HepG2 (cell line): ENCODE measurements around the gene PCDHGA2. TPM values are rescaled to one million over a fixed set of nuclear protein-coding genes. Genes with fewer than 3 reads are reported as not detected.
A peak's percentile ranks its signal among the peaks of the same experiment; 100 is the strongest.

ENCODE experiments used
- ATAC-seq: fragments of 200-7000 bp; cut with Tn5 transposase; 3 replicates; pipeline ENCODE4 v1.9.1; 2020; ENCODE audit warnings: mild to moderate bottlenecking, moderate library complexity
- BruUV-seq: library from RNA; stranded (reverse); fragments of 400-500 nt; replicated peaks from 2 replicates; lab custom pipeline; 2021; lab: Mats Ljungman, UMichigan
- CTCF ChIA-PET: fragments of 300-600 bp; formaldehyde crosslinking; extraction: SDS; loops from one replicate; lab custom pipeline; 2021; ENCODE audit warnings: low total read pairs, inconsistent platforms, low intra/inter-chr PET ratio; lab: Yijun Ruan, JAX
- POLR2A ChIA-PET: fragments of 350-600 bp; sonication (Branson Sonifier 250); formaldehyde crosslinking; loops from one replicate; lab custom pipeline; 2020; ENCODE audit warnings: antibody characterized with exemption, inconsistent platforms; lab: Yijun Ruan, JAX
- DNase-seq: peaks from one replicate; pipeline ENCODE4 v3.0.0-alpha.2; 2015; ENCODE audit warnings: low spot score
- FAIRE-seq: peaks from 3 replicates; lab custom pipeline; 2011; peaks lifted over from hg19 to GRCh38; lab: Jason Lieb, UNC
- H2AFZ ChIP-seq: one replicate; pipeline ENCODE4 v1.6.1; 2011; ENCODE audit warnings: low read length, inconsistent platforms
- H3K27ac ChIP-seq: fragments of 300-600 bp; 3 replicates; pipeline ENCODE4 v1.8.0; 2011; ENCODE audit warnings: mixed run types, mild to moderate bottlenecking, mixed read lengths, low read length, inconsistent platforms; ENCODE audit not compliant: insufficient read depth; ENCODE audit errors: extremely low read length
- H3K27me3 ChIP-seq, 2 experiments: fragments of 200-600 bp in 1 of 2; 2 replicates in 1 of 2; 3 replicates in 1 of 2; pipeline versions ENCODE4 v1.6.0 to v1.8.0; 2011; ENCODE audit warnings: low read length in 2 of 2, mild to moderate bottlenecking in 2 of 2, moderate library complexity in 2 of 2, inconsistent platforms in 1 of 2; ENCODE audit not compliant: insufficient read depth in 2 of 2, control insufficient read depth in 1 of 2
- H3K36me3 ChIP-seq, 2 experiments: fragments of 200-600 bp in 1 of 2; replicated peaks in 1 of 2; 2 replicates in 1 of 2; 3 replicates in 1 of 2; pipeline versions ENCODE4 v1.5.1 to v1.8.0; 2011; ENCODE audit warnings: low read length in 2 of 2, inconsistent platforms in 1 of 2; ENCODE audit not compliant: insufficient read depth in 2 of 2, control insufficient read depth in 1 of 2
- H3K4me1 ChIP-seq: 2 replicates; pipeline ENCODE4 v1.5.1; 2012; ENCODE audit warnings: low read length, inconsistent platforms; ENCODE audit not compliant: insufficient read depth
- H3K4me2 ChIP-seq: 2 replicates; pipeline ENCODE4 v1.6.0; 2011; ENCODE audit warnings: low read depth, low read length, inconsistent platforms
- H3K4me3 ChIP-seq, 3 experiments: fragments of 200-600 bp in 1 of 3; sonication (generic), shearing (Covaris generic) in 1 of 3; replicated peaks in 1 of 3; 2 replicates each; pipeline ENCODE4 v1.5.1; 2011 to 2016; ENCODE audit warnings: low read length in 3 of 3, inconsistent platforms in 2 of 3, low read depth in 2 of 3, mild to moderate bottlenecking in 2 of 3, control low read depth in 1 of 3, mixed read lengths in 1 of 3; ENCODE audit not compliant: insufficient read depth in 1 of 3
- H3K79me2 ChIP-seq: one replicate; pipeline ENCODE4 v1.6.1; 2011; ENCODE audit warnings: low read length, inconsistent platforms; ENCODE audit not compliant: insufficient read depth
- H3K9ac ChIP-seq: 2 replicates; pipeline ENCODE4 v1.6.0; 2011; ENCODE audit warnings: mild to moderate bottlenecking, low read depth, low read length, inconsistent platforms; ENCODE audit not compliant: insufficient read depth
- H3K9me3 ChIP-seq: 2 replicates; pipeline ENCODE4 v1.5.1; 2012; ENCODE audit warnings: mild to moderate bottlenecking, low read length
- H4K20me1 ChIP-seq: 2 replicates; pipeline ENCODE4 v1.6.0; 2011; ENCODE audit warnings: inconsistent platforms, mild to moderate bottlenecking, low read length, moderate library complexity; ENCODE audit not compliant: insufficient read depth
- ELF1 ChIP-seq: sonication (generic); formaldehyde crosslinking; IDR thresholded peaks from 2 replicates; pipeline ENCODE4 v1.4.0; 2020; ENCODE audit warnings: missing genetic modification reagents
- GABPA ChIP-seq, 2 experiments: IDR thresholded peaks; 2 replicates each; pipeline ENCODE4 v1.6.1; 2011 to 2016; ENCODE audit warnings: low read depth in 2 of 2, low read length in 1 of 2, missing biosample characterization in 1 of 2, missing genetic modification characterization in 1 of 2
- NFATC3 ChIP-seq: sonication (generic); formaldehyde crosslinking; IDR thresholded peaks from 2 replicates; pipeline ENCODE4 v1.5.1; 2020; ENCODE audit warnings: mild to moderate bottlenecking, missing genetic modification reagents
- PHF8 ChIP-seq: sonication (generic); formaldehyde crosslinking; IDR thresholded peaks from 2 replicates; pipeline ENCODE4 v1.5.0; 2020; ENCODE audit warnings: missing genetic modification reagents
- POGZ ChIP-seq: sonication (generic); formaldehyde crosslinking; IDR thresholded peaks from 2 replicates; pipeline ENCODE4 v1.4.0; 2020; ENCODE audit warnings: mild to moderate bottlenecking, missing genetic modification reagents
- PRPF4 ChIP-seq: fragments of 200-400 bp; formaldehyde crosslinking; IDR thresholded peaks from 2 replicates; pipeline ENCODE4 v1.6.1; 2016; ENCODE audit warnings: low read length, low read depth; ENCODE audit not compliant: poor library complexity, severe bottlenecking
- ZNF674 ChIP-seq: sonication (generic); formaldehyde crosslinking; IDR thresholded peaks from 2 replicates; pipeline ENCODE4 v1.5.0; 2020; ENCODE audit warnings: low read depth, mild to moderate bottlenecking, missing genetic modification reagents
- ZNF772 ChIP-seq: sonication (generic); formaldehyde crosslinking; IDR thresholded peaks from 2 replicates; pipeline ENCODE4 v1.5.0; 2020; ENCODE audit warnings: mild to moderate bottlenecking, missing genetic modification reagents
- ZNF773 ChIP-seq: sonication (generic); formaldehyde crosslinking; IDR thresholded peaks from 2 replicates; pipeline ENCODE4 v1.4.0; 2020; ENCODE audit warnings: missing genetic modification reagents, borderline replicate concordance
- WGBS: methylation state at CpG from one replicate; pipeline ENCODE4 v1.1.6; 2017; ENCODE audit warnings: low lambda C conversion rate; 5-methylcytosine and 5-hydroxymethylcytosine counted together
- in situ Hi-C: cut with HindIII; loops from 2 replicates; pipeline ENCODE4 v1.10.0; 2017; ENCODE audit warnings: low pct_unique_long_range_greater_than_20kb; ENCODE audit not compliant: extremely low pct_ligation_motif_present
- intact Hi-C: fragments of 100-400 bp; cut with micrococcal nuclease; formaldehyde crosslinking; loops from one replicate; pipeline ENCODE4 v1.10.0; 2022; ENCODE audit not compliant: unreplicated experiment
- polyA plus RNA-seq, 8 experiments: library from polyadenylated mRNA; depleted of rRNA in 3 of 8; stranded (reverse) in 7 of 8; unstranded in 1 of 8; fragments of >200 nt; fragmentation: Illumina TruSeq in 4 of 8; extraction: Trizol in 4 of 8; gene quantifications; 2 replicates each; pipeline versions ENCODE4 v1.2.1 to v1.2.3, GENCODE V29; 2011 to 2016; ENCODE audit warnings: low read depth in 4 of 8, missing spikeins in 1 of 8, mixed read lengths in 1 of 8; ENCODE audit not compliant: insufficient read depth in 1 of 8
- total RNA-seq, 5 experiments: library from RNA; depleted of rRNA; stranded (reverse); fragments of >200 nt; fragmentation: Illumina TruSeq; extraction: Trizol; gene quantifications; 2 replicates each; pipeline ENCODE4 v1.2.3, GENCODE V29; 2016; ENCODE audit warnings: low read depth in 1 of 5
- TF ChIP-seq, protein P1 (sequence below): sonication (generic); formaldehyde crosslinking; IDR thresholded peaks from 2 replicates; pipeline ENCODE4 v1.5.0; 2020; ENCODE audit warnings: mild to moderate bottlenecking, missing genetic modification reagents, moderate library complexity
- TF ChIP-seq, protein P2 (sequence below): sonication (generic); formaldehyde crosslinking; IDR thresholded peaks from 2 replicates; pipeline ENCODE4 v1.4.0; 2020; ENCODE audit warnings: mild to moderate bottlenecking, low read depth, missing genetic modification reagents
- TF ChIP-seq, protein P3 (sequence below): sonication (generic); formaldehyde crosslinking; IDR thresholded peaks from 2 replicates; pipeline ENCODE4 v1.4.0; 2020; ENCODE audit warnings: missing genetic modification reagents

Gene PCDHGA2
- total and polyA plus RNA-seq, 2 of the 13 experiments (the other 11 are each of a cell fraction or from before 2014, with no cell fraction given), result 0.04 to 0.11 TPM

DNA sequence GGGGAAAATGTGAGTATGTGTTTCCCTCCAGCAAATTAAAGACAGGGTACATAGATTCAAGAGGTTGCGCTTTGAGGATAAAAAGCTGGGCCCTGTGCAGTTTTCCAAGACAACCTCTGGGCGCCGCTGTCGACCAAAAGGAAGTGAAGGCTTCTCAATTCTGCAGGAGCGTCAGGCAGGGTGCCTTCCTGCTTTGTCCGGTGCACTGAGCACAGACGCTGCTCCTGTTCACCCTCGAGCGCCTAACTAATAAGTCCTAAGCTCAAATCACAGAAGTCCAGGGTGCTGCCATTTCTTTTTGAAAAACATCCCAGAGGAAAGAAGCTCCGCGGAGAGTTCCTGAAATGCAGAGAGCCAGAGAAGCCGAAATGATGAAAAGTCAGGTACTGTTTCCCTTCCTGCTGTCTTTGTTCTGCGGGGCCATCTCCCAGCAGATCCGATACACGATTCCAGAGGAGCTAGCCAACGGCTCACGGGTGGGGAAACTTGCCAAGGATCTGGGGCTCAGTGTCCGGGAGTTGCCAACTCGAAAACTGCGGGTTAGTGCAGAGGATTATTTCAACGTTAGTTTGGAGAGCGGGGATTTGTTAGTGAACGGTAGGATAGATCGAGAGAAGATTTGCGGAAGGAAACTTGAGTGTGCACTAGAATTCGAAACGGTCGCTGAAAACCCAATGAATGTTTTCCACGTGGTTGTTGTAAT is 11.5 kb downstream of the PCDHGA2 start, which contains the start of gene PCDHGB1 (continued):
- TF ChIP-seq, protein P1, sequence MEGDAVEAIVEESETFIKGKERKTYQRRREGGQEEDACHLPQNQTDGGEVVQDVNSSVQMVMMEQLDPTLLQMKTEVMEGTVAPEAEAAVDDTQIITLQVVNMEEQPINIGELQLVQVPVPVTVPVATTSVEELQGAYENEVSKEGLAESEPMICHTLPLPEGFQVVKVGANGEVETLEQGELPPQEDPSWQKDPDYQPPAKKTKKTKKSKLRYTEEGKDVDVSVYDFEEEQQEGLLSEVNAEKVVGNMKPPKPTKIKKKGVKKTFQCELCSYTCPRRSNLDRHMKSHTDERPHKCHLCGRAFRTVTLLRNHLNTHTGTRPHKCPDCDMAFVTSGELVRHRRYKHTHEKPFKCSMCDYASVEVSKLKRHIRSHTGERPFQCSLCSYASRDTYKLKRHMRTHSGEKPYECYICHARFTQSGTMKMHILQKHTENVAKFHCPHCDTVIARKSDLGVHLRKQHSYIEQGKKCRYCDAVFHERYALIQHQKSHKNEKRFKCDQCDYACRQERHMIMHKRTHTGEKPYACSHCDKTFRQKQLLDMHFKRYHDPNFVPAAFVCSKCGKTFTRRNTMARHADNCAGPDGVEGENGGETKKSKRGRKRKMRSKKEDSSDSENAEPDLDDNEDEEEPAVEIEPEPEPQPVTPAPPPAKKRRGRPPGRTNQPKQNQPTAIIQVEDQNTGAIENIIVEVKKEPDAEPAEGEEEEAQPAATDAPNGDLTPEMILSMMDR (CRISPR knock-in tag), result peak; percentile 85
- TF ChIP-seq GABPA (IDR thresholded peaks at IDR 0.05; ENCODE audit: low read depth, low read length) (no peak), GABPA (CRISPR knock-in tag; IDR thresholded peaks at IDR 0.05; ENCODE audit: low read depth) (peak; percentile 74), ZNF773 (CRISPR knock-in tag) (no peak), ELF1 (CRISPR knock-in tag) (peak; percentile 48; the same call in 1 of the 2 replicates), POGZ (CRISPR knock-in tag) (0 out of 2 replicates have a peak, but pooled peaks have one; percentile 19), ZNF772 (0 out of 2 replicates have a peak, but pooled peaks have one; percentile 39), PHF8 (CRISPR knock-in tag) (0 out of 2 replicates have a peak, but pooled peaks have one; percentile 36)

- Histone ChIP-seq H3K36me3 (no peaks in the 10 kb centered on the region), H3K4me1 (no peaks in the 10 kb centered on the region; the same call in 1 of the 2 replicates), H3K4me3 (no peak overlapping the region), H3K4me2 (no peak overlapping the region), H3K27ac (no peak overlapping the region), H2AFZ (no peak overlapping the region), H3K27me3 (no peaks in the 10 kb centered on the region; a peak in 1 of 5 replicates), H4K20me1 (no peaks in the 10 kb centered on the region), H3K79me2 (no peaks in the 10 kb centered on the region), H3K9ac (no peak overlapping the region), H3K9me3 (peaks cover 15% of the 10 kb centered on the region)
- 86% methylated on average over 10 of the region's 36 CpGs for WGBS
- ChIA-PET POLR2A (no interaction called here), CTCF (no interaction called here)
- no peak for DNase-seq
- in situ Hi-C loops, result loop anchor here (10.0 kb wide), 1 partner anchor 173 kb away; no protein-coding TSS in a partner anchor
- FAIRE-seq, result no peak
- BruUV-seq, result no TSS peak
- intact Hi-C loops, result loop anchor here (10.0 kb wide), 1 partner anchor 173 kb away; no protein-coding TSS in a partner anchor
- ATAC-seq, result no peak
- TF ChIP-seq, protein P2, sequence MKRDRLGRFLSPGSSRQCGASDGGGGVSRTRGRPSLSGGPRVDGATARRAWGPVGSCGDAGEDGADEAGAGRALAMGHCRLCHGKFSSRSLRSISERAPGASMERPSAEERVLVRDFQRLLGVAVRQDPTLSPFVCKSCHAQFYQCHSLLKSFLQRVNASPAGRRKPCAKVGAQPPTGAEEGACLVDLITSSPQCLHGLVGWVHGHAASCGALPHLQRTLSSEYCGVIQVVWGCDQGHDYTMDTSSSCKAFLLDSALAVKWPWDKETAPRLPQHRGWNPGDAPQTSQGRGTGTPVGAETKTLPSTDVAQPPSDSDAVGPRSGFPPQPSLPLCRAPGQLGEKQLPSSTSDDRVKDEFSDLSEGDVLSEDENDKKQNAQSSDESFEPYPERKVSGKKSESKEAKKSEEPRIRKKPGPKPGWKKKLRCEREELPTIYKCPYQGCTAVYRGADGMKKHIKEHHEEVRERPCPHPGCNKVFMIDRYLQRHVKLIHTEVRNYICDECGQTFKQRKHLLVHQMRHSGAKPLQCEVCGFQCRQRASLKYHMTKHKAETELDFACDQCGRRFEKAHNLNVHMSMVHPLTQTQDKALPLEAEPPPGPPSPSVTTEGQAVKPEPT (CRISPR knock-in tag), result no peak
- no peak for TF ChIP-seq NFATC3 (CRISPR knock-in tag)
- TF ChIP-seq, protein P3, sequence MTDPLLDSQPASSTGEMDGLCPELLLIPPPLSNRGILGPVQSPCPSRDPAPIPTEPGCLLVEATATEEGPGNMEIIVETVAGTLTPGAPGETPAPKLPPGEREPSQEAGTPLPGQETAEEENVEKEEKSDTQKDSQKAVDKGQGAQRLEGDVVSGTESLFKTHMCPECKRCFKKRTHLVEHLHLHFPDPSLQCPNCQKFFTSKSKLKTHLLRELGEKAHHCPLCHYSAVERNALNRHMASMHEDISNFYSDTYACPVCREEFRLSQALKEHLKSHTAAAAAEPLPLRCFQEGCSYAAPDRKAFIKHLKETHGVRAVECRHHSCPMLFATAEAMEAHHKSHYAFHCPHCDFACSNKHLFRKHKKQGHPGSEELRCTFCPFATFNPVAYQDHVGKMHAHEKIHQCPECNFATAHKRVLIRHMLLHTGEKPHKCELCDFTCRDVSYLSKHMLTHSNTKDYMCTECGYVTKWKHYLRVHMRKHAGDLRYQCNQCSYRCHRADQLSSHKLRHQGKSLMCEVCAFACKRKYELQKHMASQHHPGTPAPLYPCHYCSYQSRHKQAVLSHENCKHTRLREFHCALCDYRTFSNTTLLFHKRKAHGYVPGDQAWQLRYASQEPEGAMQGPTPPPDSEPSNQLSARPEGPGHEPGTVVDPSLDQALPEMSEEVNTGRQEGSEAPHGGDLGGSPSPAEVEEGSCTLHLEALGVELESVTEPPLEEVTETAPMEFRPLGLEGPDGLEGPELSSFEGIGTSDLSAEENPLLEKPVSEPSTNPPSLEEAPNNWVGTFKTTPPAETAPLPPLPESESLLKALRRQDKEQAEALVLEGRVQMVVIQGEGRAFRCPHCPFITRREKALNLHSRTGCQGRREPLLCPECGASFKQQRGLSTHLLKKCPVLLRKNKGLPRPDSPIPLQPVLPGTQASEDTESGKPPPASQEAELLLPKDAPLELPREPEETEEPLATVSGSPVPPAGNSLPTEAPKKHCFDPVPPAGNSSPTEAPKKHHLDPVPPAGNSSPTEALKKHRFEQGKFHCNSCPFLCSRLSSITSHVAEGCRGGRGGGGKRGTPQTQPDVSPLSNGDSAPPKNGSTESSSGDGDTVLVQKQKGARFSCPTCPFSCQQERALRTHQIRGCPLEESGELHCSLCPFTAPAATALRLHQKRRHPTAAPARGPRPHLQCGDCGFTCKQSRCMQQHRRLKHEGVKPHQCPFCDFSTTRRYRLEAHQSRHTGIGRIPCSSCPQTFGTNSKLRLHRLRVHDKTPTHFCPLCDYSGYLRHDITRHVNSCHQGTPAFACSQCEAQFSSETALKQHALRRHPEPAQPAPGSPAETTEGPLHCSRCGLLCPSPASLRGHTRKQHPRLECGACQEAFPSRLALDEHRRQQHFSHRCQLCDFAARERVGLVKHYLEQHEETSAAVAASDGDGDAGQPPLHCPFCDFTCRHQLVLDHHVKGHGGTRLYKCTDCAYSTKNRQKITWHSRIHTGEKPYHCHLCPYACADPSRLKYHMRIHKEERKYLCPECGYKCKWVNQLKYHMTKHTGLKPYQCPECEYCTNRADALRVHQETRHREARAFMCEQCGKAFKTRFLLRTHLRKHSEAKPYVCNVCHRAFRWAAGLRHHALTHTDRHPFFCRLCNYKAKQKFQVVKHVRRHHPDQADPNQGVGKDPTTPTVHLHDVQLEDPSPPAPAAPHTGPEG (CRISPR knock-in tag), result no peak
- no peak for TF ChIP-seq ZNF674 (CRISPR knock-in tag)
- TF ChIP-seq PRPF4, result no peak
Measured at GRCh38 chr5:141351591-141351990, 13.0 kb downstream of the PCDHGA2 start.
